Measurements from ENCODE around the gene PITPNB. TPM values are rescaled to one million over a fixed set of nuclear protein-coding genes. Genes with fewer than 3 reads are reported as not detected.

PITPNB gene
- total RNA-seq, 1 donor from 2014 or later = 16.3 TPM

DNA sequence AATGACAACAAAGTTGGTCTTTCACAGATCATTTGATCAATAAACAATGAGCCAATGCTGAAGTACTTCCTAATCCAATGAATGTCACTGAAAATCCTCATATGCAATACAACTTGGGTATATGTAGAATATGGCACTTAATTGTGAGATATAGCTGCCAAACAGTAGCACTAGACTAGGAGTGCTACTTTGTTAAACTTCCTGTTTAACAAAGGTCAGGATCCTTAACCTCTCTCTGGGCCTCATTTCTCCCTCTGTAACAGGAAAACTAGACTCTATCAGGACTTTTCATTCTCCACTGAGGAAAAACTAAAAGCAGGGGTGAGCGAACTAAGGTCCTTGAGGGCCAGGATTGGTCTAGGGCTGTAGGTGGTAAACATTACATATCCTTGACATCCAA, 56.1 kb downstream of the PITPNB start:
- H3K4me3 ChIP-seq (ENCODE audit: low read depth, low read length) = no peak overlapping the region
- DNase-seq (ENCODE audit: low read depth) = no peak
- TF ChIP-seq, protein P1, sequence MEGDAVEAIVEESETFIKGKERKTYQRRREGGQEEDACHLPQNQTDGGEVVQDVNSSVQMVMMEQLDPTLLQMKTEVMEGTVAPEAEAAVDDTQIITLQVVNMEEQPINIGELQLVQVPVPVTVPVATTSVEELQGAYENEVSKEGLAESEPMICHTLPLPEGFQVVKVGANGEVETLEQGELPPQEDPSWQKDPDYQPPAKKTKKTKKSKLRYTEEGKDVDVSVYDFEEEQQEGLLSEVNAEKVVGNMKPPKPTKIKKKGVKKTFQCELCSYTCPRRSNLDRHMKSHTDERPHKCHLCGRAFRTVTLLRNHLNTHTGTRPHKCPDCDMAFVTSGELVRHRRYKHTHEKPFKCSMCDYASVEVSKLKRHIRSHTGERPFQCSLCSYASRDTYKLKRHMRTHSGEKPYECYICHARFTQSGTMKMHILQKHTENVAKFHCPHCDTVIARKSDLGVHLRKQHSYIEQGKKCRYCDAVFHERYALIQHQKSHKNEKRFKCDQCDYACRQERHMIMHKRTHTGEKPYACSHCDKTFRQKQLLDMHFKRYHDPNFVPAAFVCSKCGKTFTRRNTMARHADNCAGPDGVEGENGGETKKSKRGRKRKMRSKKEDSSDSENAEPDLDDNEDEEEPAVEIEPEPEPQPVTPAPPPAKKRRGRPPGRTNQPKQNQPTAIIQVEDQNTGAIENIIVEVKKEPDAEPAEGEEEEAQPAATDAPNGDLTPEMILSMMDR (conservative IDR thresholded peaks at IDR 0.05; ENCODE audit: low read depth, low read length) = no peak

DNA sequence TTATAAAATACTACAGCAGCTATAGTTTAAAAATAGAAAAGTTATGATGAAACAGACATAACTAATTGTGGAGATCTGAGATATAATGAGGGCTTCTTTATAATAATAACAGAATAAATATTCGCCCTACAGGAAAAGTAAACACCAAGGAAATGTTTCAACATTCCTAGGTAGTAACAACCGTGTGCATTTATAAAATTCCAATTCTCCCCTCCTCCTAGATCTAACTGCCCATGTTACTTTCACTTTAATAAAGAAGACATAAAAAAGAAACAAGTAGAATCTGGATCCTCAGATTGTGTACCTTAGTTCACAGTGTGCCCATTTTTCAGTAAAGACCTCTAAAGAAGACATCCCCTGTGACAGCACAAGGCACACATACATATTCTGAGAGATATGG, 59.7 kb downstream of the PITPNB start:
- TF ChIP-seq, protein P1 (conservative IDR thresholded peaks at IDR 0.05; ENCODE audit: low read depth, low read length) = no peak
- no peak for DNase-seq (ENCODE audit: low read depth)
- H3K4me3 ChIP-seq (ENCODE audit: low read depth, low read length) = no peak overlapping the region

DNA sequence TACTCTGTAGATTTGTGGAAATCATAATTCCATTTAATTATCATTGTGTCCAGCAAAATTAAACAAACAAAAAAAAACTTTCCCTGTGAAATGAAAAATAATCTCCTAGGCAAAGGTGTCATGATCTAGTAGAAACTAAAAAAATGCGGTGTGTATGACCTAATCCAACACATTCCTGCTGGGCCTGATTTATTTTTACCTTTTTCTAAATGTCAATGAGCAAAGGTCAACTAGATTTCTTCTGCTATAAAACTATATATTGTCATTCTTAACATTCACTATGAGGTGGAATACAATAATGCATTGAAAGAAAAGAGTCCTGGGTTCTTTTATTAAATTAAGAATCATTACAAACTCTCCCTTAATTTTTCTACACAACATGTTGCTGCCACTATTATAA, 60.4 kb downstream of the PITPNB start:
- TF ChIP-seq, protein P1 (conservative IDR thresholded peaks at IDR 0.05; ENCODE audit: low read depth, low read length) = no peak
- DNase-seq (ENCODE audit: low read depth) = no peak
- H3K4me3 ChIP-seq (ENCODE audit: low read depth, low read length) = no peak overlapping the region

DNA sequence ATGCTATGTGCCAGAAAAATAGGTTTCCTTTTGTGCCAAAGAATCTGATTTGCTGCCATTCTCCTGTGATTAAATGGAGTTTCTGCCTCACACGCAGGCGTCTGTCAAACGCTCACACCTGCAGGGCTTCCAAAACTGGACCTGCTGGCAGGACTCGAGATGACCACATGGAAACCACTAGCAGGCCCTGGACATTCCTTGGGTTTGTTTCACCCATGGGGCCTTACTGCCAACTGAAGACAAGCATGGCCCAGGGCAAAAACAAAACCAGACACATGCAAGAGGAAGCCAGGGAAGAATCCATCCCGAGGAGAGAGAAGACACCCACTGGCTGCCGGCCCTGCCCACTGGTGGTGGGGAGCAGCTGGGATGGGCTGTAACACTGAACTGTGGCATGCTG, 61.6 kb downstream of the PITPNB start:
- no peak for DNase-seq (ENCODE audit: low read depth)
- TF ChIP-seq, protein P1 (conservative IDR thresholded peaks at IDR 0.05; ENCODE audit: low read depth, low read length) = no peak
- no peak overlapping the region for H3K4me3 ChIP-seq (ENCODE audit: low read depth, low read length)

DNA sequence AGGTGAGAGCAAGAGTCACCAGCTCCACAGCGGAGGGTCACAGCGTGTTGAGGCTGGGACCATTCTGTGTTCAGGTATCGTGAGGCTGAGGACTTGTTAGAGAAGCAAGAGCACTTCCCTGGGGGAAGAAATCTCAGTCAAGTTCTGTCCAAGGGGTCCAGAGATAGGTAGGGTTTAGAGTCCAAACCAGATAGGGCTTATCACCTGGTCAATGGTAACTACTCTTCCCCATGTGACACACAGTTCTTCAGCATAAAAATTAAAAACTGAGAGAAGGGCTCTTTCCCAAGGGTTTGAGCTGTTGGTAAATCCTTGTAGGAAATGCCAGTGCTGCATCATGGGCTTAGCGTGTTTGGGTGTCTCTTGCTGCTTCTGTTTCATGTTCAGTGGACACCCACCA, 62.7 kb downstream of the PITPNB start:
- H3K4me3 ChIP-seq (ENCODE audit: low read depth, low read length) = no peak overlapping the region
- TF ChIP-seq, protein P1 (conservative IDR thresholded peaks at IDR 0.05; ENCODE audit: low read depth, low read length) = no peak
- no peak for DNase-seq (ENCODE audit: low read depth)

DNA sequence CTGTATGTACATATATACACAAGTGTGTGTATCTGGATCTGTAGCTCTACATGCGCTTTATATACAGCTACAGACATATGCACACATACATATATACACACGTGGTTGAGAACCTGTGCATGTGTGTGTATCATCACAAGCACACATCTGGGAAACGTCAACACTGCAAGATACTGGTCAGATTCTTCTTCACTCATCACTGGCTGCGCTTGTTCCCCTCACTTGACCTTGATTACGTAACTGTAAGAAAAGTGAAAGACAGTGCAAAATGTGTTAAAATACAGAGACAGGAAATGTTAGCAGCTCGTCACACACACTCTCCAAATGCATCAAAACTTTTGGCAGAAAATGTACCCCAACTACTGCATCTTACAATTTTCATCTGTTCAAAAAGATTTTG, 65.6 kb downstream of the PITPNB start:
- TF ChIP-seq, protein P1 (conservative IDR thresholded peaks at IDR 0.05; ENCODE audit: low read depth, low read length) = no peak
- no peak for DNase-seq (ENCODE audit: low read depth)
- H3K4me3 ChIP-seq (ENCODE audit: low read depth, low read length) = no peak overlapping the region

DNA sequence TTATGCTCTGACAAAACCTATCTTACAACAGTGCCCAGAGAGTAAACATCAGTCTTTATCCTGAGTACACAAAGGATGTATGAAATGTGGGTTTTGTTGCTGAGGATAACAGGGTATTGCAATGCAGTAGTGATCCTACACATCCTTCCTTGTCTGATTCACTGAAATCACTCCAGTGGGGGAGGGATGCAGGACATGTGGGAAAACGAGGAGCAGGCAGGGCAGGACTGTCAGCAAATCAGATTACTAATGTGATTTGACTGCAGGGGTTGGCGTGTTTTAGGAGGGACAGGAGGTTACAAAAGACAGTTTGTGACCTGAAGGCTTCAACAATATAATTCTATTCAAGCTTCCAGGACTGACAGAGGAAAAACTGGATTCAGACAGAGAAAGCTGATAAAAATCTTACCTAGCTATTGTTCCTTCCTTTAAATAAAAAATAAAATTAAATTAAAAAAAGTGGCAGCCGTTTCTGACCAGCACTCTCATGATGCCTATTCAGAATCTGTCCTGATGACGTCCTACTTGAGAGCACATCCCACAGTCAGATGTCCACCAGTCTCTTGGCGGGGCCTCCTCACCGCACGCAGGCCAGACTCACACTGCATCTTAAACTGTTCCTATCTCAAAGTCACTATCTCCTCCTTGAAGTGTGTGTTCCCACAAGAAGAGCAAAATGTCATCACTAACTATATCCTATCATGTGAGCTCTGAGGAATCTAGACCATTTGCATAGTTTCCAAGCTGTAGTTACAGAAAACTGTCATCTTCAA, 66.9 kb downstream of the PITPNB start:
- no peak overlapping the region for H3K4me3 ChIP-seq (ENCODE audit: low read depth, low read length)
- DNase-seq (ENCODE audit: low read depth) = no peak
- TF ChIP-seq, protein P1 (conservative IDR thresholded peaks at IDR 0.05; ENCODE audit: low read depth, low read length) = no peak

Data from epithelial cell of proximal tubule (primary cell).